Panc1 (cell line): Measurements from ENCODE around the gene CCDC191. TPM values are rescaled to one million over a fixed set of nuclear protein-coding genes. Genes with fewer than 3 reads are reported as not detected.

Source experiments
- ATAC-seq: fragments of 200-7000 bp; cut with Tn5 transposase; 2 replicates; pipeline ENCODE4 v1.9.1; 2020; ENCODE audit warnings: mild to moderate bottlenecking, moderate library complexity
- BruUV-seq: library from RNA; stranded (reverse); fragments of 400-500 nt; replicated peaks from 2 replicates; lab custom pipeline; 2021; lab: Mats Ljungman, UMichigan
- CTCF ChIA-PET: fragments of 300-600 bp; sonication (Branson Sonifier 250); formaldehyde crosslinking; loops from one replicate; lab custom pipeline; 2022; ENCODE audit warnings: antibody characterized with exemption; lab: Charles Lee
- POLR2A ChIA-PET: fragments of 300-600 bp; sonication (Branson Sonifier 250); formaldehyde crosslinking; loops from one replicate; lab custom pipeline; 2022; ENCODE audit warnings: antibody characterized with exemption; lab: Charles Lee
- DNase-seq: peaks from one replicate; pipeline ENCODE4 v3.0.0-alpha.2; 2010; ENCODE audit warnings: low read depth, low spot score
- H3K27ac ChIP-seq: 2 replicates; pipeline ENCODE4 v1.5.1; 2011; ENCODE audit warnings: mild to moderate bottlenecking, low read length, inconsistent platforms
- H3K27me3 ChIP-seq: fragments of 200-500 bp; sonication (Bioruptor generic); 2 replicates; pipeline ENCODE4 v1.6.0; 2014; ENCODE audit warnings: low read length, inconsistent platforms; ENCODE audit not compliant: control insufficient read depth, insufficient read depth
- H3K36me3 ChIP-seq: fragments of 200-500 bp; sonication (Bioruptor generic); 2 replicates; pipeline ENCODE4 v1.5.1; 2014; ENCODE audit warnings: inconsistent platforms, mild to moderate bottlenecking, low read length, moderate library complexity; ENCODE audit not compliant: control insufficient read depth, insufficient read depth
- H3K4me1 ChIP-seq: 2 replicates; pipeline ENCODE4 v1.5.1; 2011; ENCODE audit warnings: inconsistent platforms, mild to moderate bottlenecking, low read length, moderate library complexity; ENCODE audit not compliant: control insufficient read depth, insufficient read depth
- H3K4me3 ChIP-seq, 2 experiments: 2 replicates each; pipeline ENCODE4 v1.5.1; 2011 to 2012; ENCODE audit warnings: low read depth in 2 of 2, low read length in 2 of 2, mild to moderate bottlenecking in 2 of 2, inconsistent platforms in 1 of 2, moderate library complexity in 1 of 2
- H3K9me3 ChIP-seq: fragments of 200-500 bp; sonication (Bioruptor generic); 2 replicates; pipeline ENCODE4 v1.5.1; 2014; ENCODE audit warnings: low read depth, mild to moderate bottlenecking, inconsistent platforms, low read length, moderate library complexity; ENCODE audit not compliant: control insufficient read depth, insufficient read depth
- POLR2AphosphoS5 ChIP-seq: IDR thresholded peaks from 2 replicates; pipeline ENCODE4 v1.6.1; 2012; ENCODE audit warnings: mild to moderate bottlenecking, low read depth, low read length, moderate library complexity
- SIN3A ChIP-seq: IDR thresholded peaks from 2 replicates; pipeline ENCODE4 v1.6.1; 2012; ENCODE audit warnings: low read depth, mild to moderate bottlenecking, low read length, moderate library complexity, borderline replicate concordance; ENCODE audit not compliant: insufficient read depth
- TCF7L2 ChIP-seq: IDR thresholded peaks from 2 replicates; pipeline ENCODE4 v1.6.1; 2011; ENCODE audit warnings: mild to moderate bottlenecking, low read depth, low read length, inconsistent platforms
- in situ Hi-C: cut with HindIII; loops from 2 replicates; pipeline ENCODE4 v1.10.0; 2016; ENCODE audit warnings: low sequenced_read_pairs, low pct_unique_long_range_greater_than_20kb
- intact Hi-C: fragments of 100-400 bp; cut with micrococcal nuclease; formaldehyde crosslinking; loops from one replicate; pipeline ENCODE4 v1.10.0; 2022; ENCODE audit not compliant: unreplicated experiment
- total RNA-seq: library from RNA; stranded (reverse); gene quantifications from one replicate; pipeline ENCODE4 v1.2.1, GENCODE V29; 2021; ENCODE audit not compliant: unreplicated experiment
- TF ChIP-seq, protein P1 (sequence below): fragments of 450-650 bp; IDR thresholded peaks from 2 replicates; pipeline ENCODE4 v1.5.1; 2017; ENCODE audit warnings: mild to moderate bottlenecking
- TF ChIP-seq, protein P2 (sequence below), 2 experiments: IDR thresholded peaks; 2 replicates each; pipeline ENCODE4 v1.6.1; 2011 to 2012; ENCODE audit warnings: low read depth in 2 of 2, control low read depth in 1 of 2, low read length in 1 of 2, mild to moderate bottlenecking in 1 of 2, moderate library complexity in 1 of 2; ENCODE audit not compliant: insufficient read depth in 1 of 2

Gene CCDC191
- total RNA-seq, 1 experiment from 2014 or later, result 5.6 TPM

- no TSS peak for BruUV-seq
- DNase-seq, result no peak
- no peak for ATAC-seq
- H3K4me1 ChIP-seq, result peaks cover 7% of the 10 kb centered on the region
- POLR2A ChIA-PET, result no interaction called here
- TF ChIP-seq, protein P1, sequence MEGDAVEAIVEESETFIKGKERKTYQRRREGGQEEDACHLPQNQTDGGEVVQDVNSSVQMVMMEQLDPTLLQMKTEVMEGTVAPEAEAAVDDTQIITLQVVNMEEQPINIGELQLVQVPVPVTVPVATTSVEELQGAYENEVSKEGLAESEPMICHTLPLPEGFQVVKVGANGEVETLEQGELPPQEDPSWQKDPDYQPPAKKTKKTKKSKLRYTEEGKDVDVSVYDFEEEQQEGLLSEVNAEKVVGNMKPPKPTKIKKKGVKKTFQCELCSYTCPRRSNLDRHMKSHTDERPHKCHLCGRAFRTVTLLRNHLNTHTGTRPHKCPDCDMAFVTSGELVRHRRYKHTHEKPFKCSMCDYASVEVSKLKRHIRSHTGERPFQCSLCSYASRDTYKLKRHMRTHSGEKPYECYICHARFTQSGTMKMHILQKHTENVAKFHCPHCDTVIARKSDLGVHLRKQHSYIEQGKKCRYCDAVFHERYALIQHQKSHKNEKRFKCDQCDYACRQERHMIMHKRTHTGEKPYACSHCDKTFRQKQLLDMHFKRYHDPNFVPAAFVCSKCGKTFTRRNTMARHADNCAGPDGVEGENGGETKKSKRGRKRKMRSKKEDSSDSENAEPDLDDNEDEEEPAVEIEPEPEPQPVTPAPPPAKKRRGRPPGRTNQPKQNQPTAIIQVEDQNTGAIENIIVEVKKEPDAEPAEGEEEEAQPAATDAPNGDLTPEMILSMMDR, result no peak
- no peak for TF ChIP-seq POLR2AphosphoS5
- no peak for TF ChIP-seq TCF7L2
- no peak for TF ChIP-seq SIN3A
- TF ChIP-seq, protein P2, sequence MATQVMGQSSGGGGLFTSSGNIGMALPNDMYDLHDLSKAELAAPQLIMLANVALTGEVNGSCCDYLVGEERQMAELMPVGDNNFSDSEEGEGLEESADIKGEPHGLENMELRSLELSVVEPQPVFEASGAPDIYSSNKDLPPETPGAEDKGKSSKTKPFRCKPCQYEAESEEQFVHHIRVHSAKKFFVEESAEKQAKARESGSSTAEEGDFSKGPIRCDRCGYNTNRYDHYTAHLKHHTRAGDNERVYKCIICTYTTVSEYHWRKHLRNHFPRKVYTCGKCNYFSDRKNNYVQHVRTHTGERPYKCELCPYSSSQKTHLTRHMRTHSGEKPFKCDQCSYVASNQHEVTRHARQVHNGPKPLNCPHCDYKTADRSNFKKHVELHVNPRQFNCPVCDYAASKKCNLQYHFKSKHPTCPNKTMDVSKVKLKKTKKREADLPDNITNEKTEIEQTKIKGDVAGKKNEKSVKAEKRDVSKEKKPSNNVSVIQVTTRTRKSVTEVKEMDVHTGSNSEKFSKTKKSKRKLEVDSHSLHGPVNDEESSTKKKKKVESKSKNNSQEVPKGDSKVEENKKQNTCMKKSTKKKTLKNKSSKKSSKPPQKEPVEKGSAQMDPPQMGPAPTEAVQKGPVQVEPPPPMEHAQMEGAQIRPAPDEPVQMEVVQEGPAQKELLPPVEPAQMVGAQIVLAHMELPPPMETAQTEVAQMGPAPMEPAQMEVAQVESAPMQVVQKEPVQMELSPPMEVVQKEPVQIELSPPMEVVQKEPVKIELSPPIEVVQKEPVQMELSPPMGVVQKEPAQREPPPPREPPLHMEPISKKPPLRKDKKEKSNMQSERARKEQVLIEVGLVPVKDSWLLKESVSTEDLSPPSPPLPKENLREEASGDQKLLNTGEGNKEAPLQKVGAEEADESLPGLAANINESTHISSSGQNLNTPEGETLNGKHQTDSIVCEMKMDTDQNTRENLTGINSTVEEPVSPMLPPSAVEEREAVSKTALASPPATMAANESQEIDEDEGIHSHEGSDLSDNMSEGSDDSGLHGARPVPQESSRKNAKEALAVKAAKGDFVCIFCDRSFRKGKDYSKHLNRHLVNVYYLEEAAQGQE (IDR thresholded peaks at IDR 0.05; ENCODE audit: insufficient read depth in 1 of 2, low read depth in 2 of 2, low read length in 1 of 2), result no peak
- CTCF ChIA-PET, result no interaction called here
- no peaks in the 10 kb centered on the region for H3K36me3 ChIP-seq
- intact Hi-C loops, result no loop called here
- no peaks in the 10 kb centered on the region for H3K27me3 ChIP-seq
- in situ Hi-C loops, result no loop called here
- H3K9me3 ChIP-seq, result no peaks in the 10 kb centered on the region
- H3K27ac ChIP-seq, result no peak overlapping the region
- H3K4me3 ChIP-seq, result no peak overlapping the region
These were observed 103.4 kb downstream of the CCDC191 start for GRCh38 chr3:113952921-113953320.

DNA sequence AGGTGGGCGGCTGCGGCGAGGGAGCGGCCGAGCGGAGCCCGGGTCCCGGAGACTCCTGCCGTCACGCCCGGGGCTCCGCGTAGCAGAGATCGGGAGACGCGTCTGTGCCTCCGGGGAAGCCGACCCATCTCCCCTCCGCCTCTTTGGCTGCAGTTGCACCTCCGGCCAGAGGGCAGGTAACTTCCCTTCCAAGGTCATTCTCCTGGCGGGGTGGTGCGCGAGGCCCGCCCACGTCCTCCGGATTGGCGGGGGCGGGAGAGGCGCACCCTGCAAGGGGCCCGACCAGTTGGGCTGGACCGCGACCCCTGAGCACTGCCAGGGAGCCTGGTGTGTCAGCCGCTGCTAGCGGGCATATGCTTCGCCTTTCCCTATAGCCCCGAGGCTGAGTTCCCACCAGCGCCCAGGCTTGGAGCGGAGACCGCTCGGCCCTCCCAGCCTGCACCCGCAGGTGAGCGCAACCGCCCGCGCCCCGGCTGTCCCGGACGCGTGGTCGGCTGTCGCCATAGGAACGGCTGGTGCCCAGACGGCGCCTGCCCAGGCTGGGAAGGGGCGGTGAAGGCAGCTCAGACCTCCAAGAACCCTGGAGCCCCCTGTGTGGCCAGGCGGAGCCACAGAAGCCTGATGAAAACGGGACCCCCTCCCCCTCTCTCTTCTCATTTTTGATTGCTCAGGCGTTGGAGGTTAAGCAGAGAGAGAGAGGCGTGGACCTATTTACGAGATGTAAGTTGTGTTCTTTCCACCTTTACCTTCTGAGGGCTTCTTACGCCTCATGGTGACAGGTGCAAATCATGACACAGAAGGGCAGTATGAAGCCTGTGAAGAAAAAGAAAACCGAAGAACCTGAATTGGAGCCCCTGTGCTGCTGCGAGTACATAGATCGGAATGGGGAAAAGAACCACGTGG is 108.1 kb downstream of the CCDC191 start:
- no peaks in the 10 kb centered on the region for H3K27me3 ChIP-seq
- no peak overlapping the region for H3K27ac ChIP-seq
- H3K4me3 ChIP-seq, result peak overlapping the region; percentile 68 to 75
- ATAC-seq (peak; percentile 76), DNase-seq (no peak)
- no peaks in the 10 kb centered on the region for H3K9me3 ChIP-seq
- in situ Hi-C loops, result no loop called here
- ChIA-PET CTCF (no interaction called here), POLR2A (no interaction called here)
- no peaks in the 10 kb centered on the region for H3K36me3 ChIP-seq
- TF ChIP-seq, protein P2 (IDR thresholded peaks at IDR 0.05; ENCODE audit: insufficient read depth in 1 of 2, low read depth in 2 of 2, low read length in 1 of 2), result no peak
- TF ChIP-seq, protein P1, result no peak
- TF ChIP-seq POLR2AphosphoS5 (no peak), TCF7L2 (no peak), SIN3A (no peak)
- BruUV-seq, result no TSS peak
- peaks cover 11% of the 10 kb centered on the region for H3K4me1 ChIP-seq
- intact Hi-C loops, result no loop called here
